Measurements from ENCODE around the gene FOXF1. TPM values are rescaled to one million over a fixed set of nuclear protein-coding genes. Genes with fewer than 3 reads are reported as not detected.

Gene FOXF1
- total RNA-seq, 1 donor from 2014 or later = 0.33 TPM

- peak; percentile 1 for DNase-seq
- intact Hi-C loops (cut with micrococcal nuclease) = no loop called here
- Histone ChIP-seq H3K4me3 (no peak overlapping the region), H3K36me3 (peaks cover 22% of the 10 kb centered on the region), H3K9me3 (replicated peaks) (no peaks in the 10 kb centered on the region), H3K4me1 (peaks cover 14% of the 10 kb centered on the region), H3K27ac (replicated peaks) (no peak overlapping the region), H3K27me3 (ENCODE audit: low read depth) (peaks cover 9% of the 10 kb centered on the region)
- no peak for TF ChIP-seq CTCF (IDR thresholded peaks at IDR 0.05; ENCODE audit: borderline replicate concordance)
Observed at GRCh38 chr16:86529160-86529559, 18.8 kb downstream of the FOXF1 start.

GRCh38 chr16:86530251-86531190 lies 20.2 kb downstream of the FOXF1 start:
- H3K9me3 ChIP-seq (replicated peaks) = no peaks in the 10 kb centered on the region
- H3K27me3 ChIP-seq (ENCODE audit: low read depth) = no peaks in the 10 kb centered on the region
- peaks cover 27% of the 10 kb centered on the region for H3K36me3 ChIP-seq
- peak overlapping the region; percentile 26 for H3K27ac ChIP-seq (replicated peaks)
- TF ChIP-seq CTCF (IDR thresholded peaks at IDR 0.05; ENCODE audit: borderline replicate concordance) = no peak
- H3K4me1 ChIP-seq = peaks cover 14% of the 10 kb centered on the region
- DNase-seq = no peak
- intact Hi-C loops (cut with micrococcal nuclease) = no loop called here
- H3K4me3 ChIP-seq = no peak overlapping the region

GRCh38 chr16:86531191-86531545 lies 20.8 kb downstream of the FOXF1 start:
- Histone ChIP-seq H3K9me3 (replicated peaks) (no peaks in the 10 kb centered on the region), H3K4me3 (no peak overlapping the region), H3K27me3 (ENCODE audit: low read depth) (no peaks in the 10 kb centered on the region), H3K36me3 (peaks cover 27% of the 10 kb centered on the region), H3K27ac (replicated peaks) (peak overlapping the region; percentile 26), H3K4me1 (peaks cover 14% of the 10 kb centered on the region)
- intact Hi-C loops (cut with micrococcal nuclease) = no loop called here
- DNase-seq = peak; percentile 67
- no peak for TF ChIP-seq CTCF (IDR thresholded peaks at IDR 0.05; ENCODE audit: borderline replicate concordance)

- no peak for DNase-seq
- peaks cover 14% of the 10 kb centered on the region for H3K4me1 ChIP-seq
- H3K36me3 ChIP-seq = peaks cover 27% of the 10 kb centered on the region
- no peak for TF ChIP-seq CTCF (IDR thresholded peaks at IDR 0.05; ENCODE audit: borderline replicate concordance)
- peak overlapping the region; percentile 26 for H3K27ac ChIP-seq (replicated peaks)
- H3K9me3 ChIP-seq (replicated peaks) = no peaks in the 10 kb centered on the region
- no peaks in the 10 kb centered on the region for H3K27me3 ChIP-seq (ENCODE audit: low read depth)
- intact Hi-C loops (cut with micrococcal nuclease) = no loop called here
- H3K4me3 ChIP-seq = no peak overlapping the region
Observed at GRCh38 chr16:86531641-86532525, 21.6 kb downstream of the FOXF1 start.

- no peak overlapping the region for H3K27ac ChIP-seq (replicated peaks)
- peaks cover 10% of the 10 kb centered on the region for H3K4me1 ChIP-seq
- no peaks in the 10 kb centered on the region for H3K27me3 ChIP-seq (ENCODE audit: low read depth)
- TF ChIP-seq CTCF (IDR thresholded peaks at IDR 0.05; ENCODE audit: borderline replicate concordance) = no peak
- H3K4me3 ChIP-seq = no peak overlapping the region
- H3K9me3 ChIP-seq (replicated peaks) = no peaks in the 10 kb centered on the region
- intact Hi-C loops (cut with micrococcal nuclease) = no loop called here
- peaks cover 29% of the 10 kb centered on the region for H3K36me3 ChIP-seq
- no peak for DNase-seq
Observed at GRCh38 chr16:86532526-86532815, 22.1 kb downstream of the FOXF1 start.
